HUES6 (cell line): ENCODE data around the gene TBCEL.

ENCODE experiments used
- H3K27ac ChIP-seq: 2 replicates; pipeline ENCODE4 v1.7.0; 2013; ENCODE audit warnings: low read depth, mild to moderate bottlenecking, low read length, inconsistent platforms
- H3K27me3 ChIP-seq: 2 replicates; pipeline ENCODE4 v1.6.1; 2013; ENCODE audit warnings: low read length; ENCODE audit not compliant: control insufficient read depth, insufficient read depth
- H3K36me3 ChIP-seq: 2 replicates; pipeline ENCODE4 v1.6.1; 2013; ENCODE audit warnings: low read length; ENCODE audit not compliant: control insufficient read depth, insufficient read depth
- H3K4me1 ChIP-seq: 2 replicates; pipeline ENCODE4 v1.6.1; 2013; ENCODE audit warnings: low read length; ENCODE audit not compliant: control insufficient read depth, insufficient read depth
- H3K4me3 ChIP-seq: 2 replicates; pipeline ENCODE4 v1.5.1; 2013; ENCODE audit warnings: low read depth, low read length
- H3K9ac ChIP-seq: one replicate; pipeline ENCODE4 v1.6.1; 2013; ENCODE audit warnings: mild to moderate bottlenecking, low read length
- H3K9me3 ChIP-seq: 2 replicates; pipeline ENCODE4 v1.6.1; 2013; ENCODE audit warnings: low read depth, low read length; ENCODE audit not compliant: control insufficient read depth, insufficient read depth

The TBCEL gene

GRCh38 chr11:121122328-121122727 is 98.4 kb downstream of the TBCEL start:
- H3K36me3 ChIP-seq, result no peaks in the 10 kb centered on the region
- H3K27ac ChIP-seq, result no peak overlapping the region
- H3K9me3 ChIP-seq, result peaks cover 23% of the 10 kb centered on the region
- H3K4me3 ChIP-seq, result no peak overlapping the region
- no peaks in the 10 kb centered on the region for H3K27me3 ChIP-seq
- no peak overlapping the region for H3K9ac ChIP-seq
- no peaks in the 10 kb centered on the region for H3K4me1 ChIP-seq

DNA sequence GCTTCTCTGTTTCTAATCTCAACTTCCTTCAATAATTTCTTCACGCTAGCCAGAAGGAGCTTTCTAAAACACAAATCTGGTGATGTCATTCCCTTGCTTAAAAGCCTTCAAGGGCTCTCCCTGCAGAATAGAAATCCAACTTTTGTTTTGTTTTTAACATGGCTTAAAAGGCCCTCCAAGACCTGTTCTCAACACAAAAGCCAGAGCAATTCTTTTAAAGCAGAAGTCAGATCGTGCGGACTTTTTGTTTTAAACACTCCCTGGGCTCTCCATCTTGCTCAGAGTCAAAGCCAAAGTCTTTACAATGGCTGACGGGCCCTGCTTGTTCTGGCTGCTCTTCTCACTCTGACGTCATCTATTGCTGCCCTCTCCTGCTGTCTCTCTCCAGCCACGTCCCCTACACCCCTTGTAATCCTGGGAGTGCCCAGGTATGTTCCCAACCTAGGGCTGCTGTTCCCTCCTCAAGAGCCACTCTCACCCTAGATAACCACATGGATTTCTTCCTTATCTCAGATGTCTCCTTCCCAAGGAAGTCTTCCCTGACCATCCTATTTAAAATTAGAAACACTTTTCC is 99.7 kb downstream of the TBCEL start:
- H3K9me3 ChIP-seq, result peaks cover 23% of the 10 kb centered on the region

GRCh38 chr11:121127809-121128208 is 103.9 kb downstream of the TBCEL start:
- Histone ChIP-seq H3K27ac (no peak overlapping the region), H3K4me3 (no peak overlapping the region), H3K27me3 (no peaks in the 10 kb centered on the region), H3K4me1 (no peaks in the 10 kb centered on the region), H3K9ac (no peak overlapping the region), H3K9me3 (peaks cover 6% of the 10 kb centered on the region), H3K36me3 (no peaks in the 10 kb centered on the region)

More for the DNA sequence above, 99.7 kb downstream of the TBCEL start:
- Histone ChIP-seq H3K4me1 (no peaks in the 10 kb centered on the region), H3K27me3 (no peaks in the 10 kb centered on the region), H3K27ac (no peak overlapping the region), H3K36me3 (no peaks in the 10 kb centered on the region), H3K4me3 (no peak overlapping the region), H3K9ac (no peak overlapping the region)

DNA sequence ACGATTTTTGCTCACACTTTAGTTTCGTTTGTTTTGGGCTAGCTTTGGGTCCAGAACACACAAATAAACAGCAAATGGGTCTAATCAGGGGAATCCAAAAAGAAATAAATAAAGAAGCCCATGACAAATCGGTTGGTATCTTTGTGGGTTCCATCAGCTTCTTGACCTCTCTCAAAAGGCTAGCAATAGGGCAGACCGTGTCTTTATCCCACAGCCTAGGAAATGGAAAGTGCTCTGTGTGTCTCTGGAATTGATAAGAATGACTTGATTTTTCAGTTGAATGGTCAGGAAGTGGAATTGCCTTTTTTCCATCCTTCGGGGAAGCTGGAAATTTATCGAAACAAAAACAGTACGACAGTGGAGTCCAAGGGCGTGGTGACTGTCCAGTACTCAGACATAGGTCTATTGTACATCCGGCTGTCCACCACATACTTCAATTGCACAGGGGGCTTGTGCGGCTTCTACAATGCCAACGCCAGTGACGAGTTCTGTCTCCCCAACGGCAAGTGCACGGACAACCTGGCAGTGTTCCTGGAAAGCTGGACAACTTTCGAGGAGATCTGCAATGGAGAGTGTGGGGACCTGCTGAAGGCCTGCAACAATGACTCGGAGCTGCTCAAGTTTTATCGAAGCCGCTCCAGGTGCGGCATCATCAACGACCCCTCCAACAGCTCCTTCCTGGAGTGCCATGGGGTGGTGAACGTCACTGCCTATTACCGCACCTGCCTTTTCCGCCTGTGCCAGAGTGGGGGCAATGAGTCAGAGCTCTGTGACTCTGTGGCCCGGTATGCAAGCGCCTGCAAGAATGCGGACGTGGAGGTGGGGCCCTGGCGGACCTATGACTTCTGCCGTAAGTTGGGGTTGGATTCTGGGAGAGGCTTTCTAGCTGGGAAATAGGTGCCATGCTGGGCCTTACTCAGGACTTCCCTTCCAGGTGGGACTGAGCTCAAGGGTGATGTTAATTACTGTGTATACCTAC is 105.7 kb downstream of the TBCEL start:
- H3K9ac ChIP-seq, result no peak overlapping the region
- H3K4me1 ChIP-seq, result no peaks in the 10 kb centered on the region
- H3K27me3 ChIP-seq, result no peaks in the 10 kb centered on the region
- no peaks in the 10 kb centered on the region for H3K9me3 ChIP-seq
- H3K36me3 ChIP-seq, result no peaks in the 10 kb centered on the region
- no peak overlapping the region for H3K4me3 ChIP-seq
- no peak overlapping the region for H3K27ac ChIP-seq

DNA sequence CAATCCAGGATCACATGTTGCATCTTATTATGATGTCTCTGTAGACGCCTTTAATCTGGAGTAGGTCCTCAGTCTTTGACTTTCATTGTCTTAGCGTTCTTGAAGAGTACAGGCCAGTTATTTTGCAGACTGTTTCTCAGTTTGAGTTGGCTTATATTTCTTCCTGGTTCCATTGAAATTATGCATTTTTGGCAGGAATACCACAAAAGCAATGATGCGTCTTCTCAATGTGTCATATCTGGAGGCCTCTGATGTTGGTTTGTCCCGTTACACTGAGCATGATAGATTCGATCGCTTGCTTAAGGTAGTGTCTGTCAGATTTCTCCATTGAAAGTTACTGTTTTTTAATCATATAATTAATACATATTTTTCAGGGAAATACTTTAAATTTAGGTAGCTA is 107.8 kb downstream of the TBCEL start:
- Histone ChIP-seq H3K27ac (no peak overlapping the region), H3K36me3 (no peaks in the 10 kb centered on the region), H3K4me3 (no peak overlapping the region), H3K4me1 (no peaks in the 10 kb centered on the region), H3K9me3 (no peaks in the 10 kb centered on the region), H3K27me3 (no peaks in the 10 kb centered on the region), H3K9ac (no peak overlapping the region)

DNA sequence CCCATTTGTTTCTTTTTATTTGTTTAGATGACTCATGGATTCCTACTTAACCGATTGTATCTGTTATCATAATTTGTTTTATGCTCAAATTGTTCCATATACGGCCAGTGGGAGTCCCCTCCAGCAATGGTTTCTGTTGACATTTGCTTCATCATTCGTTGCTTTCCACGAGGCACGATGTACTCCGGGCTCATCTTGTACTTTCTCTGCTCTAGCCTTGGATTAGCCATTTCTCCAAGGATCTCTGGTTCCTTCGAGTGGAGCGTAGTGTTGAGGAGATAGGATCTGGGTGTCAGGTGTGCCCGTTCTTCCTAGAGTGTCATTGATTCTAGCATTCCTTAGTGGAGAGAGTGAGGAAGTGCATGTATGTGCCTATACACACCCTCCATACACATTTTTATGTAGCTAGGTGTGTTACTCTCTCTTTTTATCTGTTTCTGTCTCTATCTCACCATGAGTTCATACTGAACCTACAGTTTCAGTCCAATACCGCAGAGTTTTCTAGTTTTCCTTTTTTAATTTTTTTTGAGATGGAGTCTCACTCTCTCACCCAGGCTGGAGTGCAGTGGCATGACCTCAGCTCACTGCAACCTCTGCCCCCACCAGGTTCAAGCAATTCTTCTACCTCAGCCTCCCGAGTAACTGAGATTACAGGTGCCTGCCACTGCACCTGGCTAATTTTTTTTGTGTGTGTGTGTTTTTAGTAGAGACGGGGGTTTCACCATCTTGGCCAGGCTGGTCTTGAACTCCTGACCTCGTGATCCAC is 108.5 kb downstream of the TBCEL start:
- Histone ChIP-seq H3K4me3 (no peak overlapping the region), H3K27ac (no peak overlapping the region), H3K9me3 (no peaks in the 10 kb centered on the region), H3K27me3 (no peaks in the 10 kb centered on the region), H3K9ac (no peak overlapping the region), H3K4me1 (no peaks in the 10 kb centered on the region), H3K36me3 (no peaks in the 10 kb centered on the region)

- no peak overlapping the region for H3K27ac ChIP-seq
- no peak overlapping the region for H3K4me3 ChIP-seq
- H3K36me3 ChIP-seq, result no peaks in the 10 kb centered on the region
- no peaks in the 10 kb centered on the region for H3K27me3 ChIP-seq
- no peak overlapping the region for H3K9ac ChIP-seq
- H3K4me1 ChIP-seq, result no peaks in the 10 kb centered on the region
- H3K9me3 ChIP-seq, result no peaks in the 10 kb centered on the region
Measured at GRCh38 chr11:121134741-121135312, 110.9 kb downstream of the TBCEL start.

DNA sequence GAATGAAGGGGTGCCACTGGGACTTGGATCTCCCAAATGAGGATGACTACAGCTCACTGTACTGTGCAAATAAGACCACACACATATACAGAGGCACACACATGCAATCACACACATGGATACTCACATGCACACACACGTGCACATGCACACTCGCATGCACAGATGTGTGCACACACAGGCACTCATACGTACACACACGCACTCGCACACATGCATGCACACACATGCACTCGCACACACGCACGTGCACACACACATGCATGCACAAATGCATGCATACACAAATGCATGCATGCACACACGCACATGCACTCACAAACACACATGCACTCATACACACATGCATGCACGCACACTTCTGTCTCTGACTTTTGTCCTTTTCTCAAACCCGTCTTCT is 113.1 kb downstream of the TBCEL start:
- Histone ChIP-seq H3K9ac (no peak overlapping the region), H3K27me3 (no peaks in the 10 kb centered on the region), H3K36me3 (no peaks in the 10 kb centered on the region), H3K27ac (no peak overlapping the region), H3K9me3 (no peaks in the 10 kb centered on the region), H3K4me3 (no peak overlapping the region), H3K4me1 (no peaks in the 10 kb centered on the region)

GRCh38 chr11:121138259-121138658 is 114.4 kb downstream of the TBCEL start:
- no peaks in the 10 kb centered on the region for H3K36me3 ChIP-seq
- H3K9me3 ChIP-seq, result no peaks in the 10 kb centered on the region
- no peak overlapping the region for H3K27ac ChIP-seq
- H3K4me1 ChIP-seq, result no peaks in the 10 kb centered on the region
- no peaks in the 10 kb centered on the region for H3K27me3 ChIP-seq
- H3K4me3 ChIP-seq, result no peak overlapping the region
- H3K9ac ChIP-seq, result no peak overlapping the region

- no peak overlapping the region for H3K9ac ChIP-seq
- no peak overlapping the region for H3K4me3 ChIP-seq
- no peaks in the 10 kb centered on the region for H3K36me3 ChIP-seq
- H3K27me3 ChIP-seq, result no peaks in the 10 kb centered on the region
- no peaks in the 10 kb centered on the region; the same call in 1 of the 2 replicates for H3K4me1 ChIP-seq
- no peaks in the 10 kb centered on the region for H3K9me3 ChIP-seq
- H3K27ac ChIP-seq, result no peak overlapping the region
Measured at GRCh38 chr11:121140369-121140768, 116.5 kb downstream of the TBCEL start.
